ENCODE results near the gene KLF12.

DNA sequence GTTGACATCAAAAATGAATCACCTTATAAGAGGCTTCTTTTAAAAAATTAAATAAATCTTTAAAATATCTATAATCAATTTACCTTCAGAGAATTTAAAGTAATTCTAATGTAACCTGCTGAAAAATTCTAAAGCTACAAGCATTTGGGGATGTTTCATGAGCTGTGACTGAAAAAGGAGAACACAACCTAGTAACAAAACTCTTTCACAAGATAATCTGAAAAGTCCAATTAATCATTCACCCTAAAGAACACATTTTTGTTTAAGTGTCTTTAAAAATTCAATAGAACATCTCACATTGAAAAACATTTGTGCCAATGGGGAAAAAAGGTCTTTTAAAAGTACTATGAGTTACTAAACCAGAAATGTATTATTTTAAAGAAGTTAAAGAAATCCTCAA lies 22.8 kb downstream of the KLF12 start:
- no peak for TF ChIP-seq POLR2AphosphoS5 (IDR thresholded peaks at IDR 0.05; ENCODE audit: low read depth, low read length)
- no peak for TF ChIP-seq POLR2A (IDR thresholded peaks at IDR 0.05; ENCODE audit: low read depth, low read length)

Measured in GM12891 (cell line).